PC-9 (cell line): ENCODE results near the gene CDS2. TPM values are rescaled to one million over a fixed set of nuclear protein-coding genes. Genes with fewer than 3 reads are reported as not detected.

Experiments used
- BruUV-seq: library from RNA; stranded (reverse); fragments of 400-500 nt; replicated peaks from 2 replicates; lab custom pipeline; 2021; lab: Mats Ljungman, UMichigan
- CTCF ChIA-PET: fragments of 300-600 bp; sonication (Branson Sonifier 250); formaldehyde crosslinking; loops from one replicate; lab custom pipeline; 2022; ENCODE audit warnings: antibody characterized with exemption; lab: Charles Lee
- POLR2A ChIA-PET: fragments of 300-600 bp; sonication (Branson Sonifier 250); formaldehyde crosslinking; loops from one replicate; lab custom pipeline; 2022; ENCODE audit warnings: antibody characterized with exemption; ENCODE audit not compliant: unreplicated experiment; lab: Charles Lee
- DNase-seq, 2 experiments: peaks; one replicate each; pipeline versions ENCODE4 v3.0.0 to v3.0.0-alpha.2; 2015 to 2022; ENCODE audit warnings: mixed read lengths in 1 of 2
- H2AFZ ChIP-seq: fragments of 200-600 bp; sonication (generic); 2 replicates; pipeline ENCODE4 v1.8.1; 2017; ENCODE audit warnings: antibody characterized with exemption
- H3F3A ChIP-seq: fragments of 200-600 bp; sonication (generic); 2 replicates; pipeline ENCODE4 v1.8.1; 2017; ENCODE audit warnings: antibody characterized with exemption, mild to moderate bottlenecking, low read depth; ENCODE audit not compliant: insufficient read depth
- H3K27ac ChIP-seq: fragments of 200-600 bp; sonication (generic); 2 replicates; pipeline ENCODE4 v1.6.1; 2016; ENCODE audit warnings: mixed run types
- H3K27me3 ChIP-seq: fragments of 200-600 bp; sonication (generic); 2 replicates; pipeline ENCODE4 v1.6.1; 2016; ENCODE audit warnings: low read depth, mixed run types; ENCODE audit not compliant: insufficient read depth
- H3K36me3 ChIP-seq: fragments of 200-600 bp; sonication (generic); 2 replicates; pipeline ENCODE4 v1.6.1; 2016; ENCODE audit warnings: low read depth, mixed run types
- H3K4me1 ChIP-seq: fragments of 200-600 bp; sonication (generic); replicated peaks from 2 replicates; pipeline ENCODE4 v1.6.1; 2016; ENCODE audit warnings: mixed run types; ENCODE audit not compliant: insufficient read depth
- H3K4me2 ChIP-seq: fragments of 200-600 bp; sonication (generic); 2 replicates; pipeline ENCODE4 v1.6.1; 2017; ENCODE audit warnings: mixed run types
- H3K4me3 ChIP-seq: fragments of 200-600 bp; sonication (generic); 2 replicates; pipeline ENCODE4 v1.6.1; 2016; ENCODE audit warnings: mixed run types
- H3K79me2 ChIP-seq: fragments of 200-600 bp; sonication (generic); 2 replicates; pipeline ENCODE4 v1.6.1; 2017; ENCODE audit warnings: low read depth, mixed run types
- H3K9me2 ChIP-seq: fragments of 200-600 bp; sonication (generic); 2 replicates; pipeline ENCODE4 v1.8.1; 2017; ENCODE audit warnings: mild to moderate bottlenecking; ENCODE audit not compliant: insufficient read depth
- H3K9me3 ChIP-seq: fragments of 200-600 bp; sonication (generic); 2 replicates; pipeline ENCODE4 v1.8.1; 2016; ENCODE audit warnings: low read depth; ENCODE audit not compliant: insufficient read depth
- H4K20me1 ChIP-seq: fragments of 200-600 bp; sonication (generic); 2 replicates; pipeline ENCODE4 v1.8.1; 2017; ENCODE audit not compliant: insufficient read depth
- EZH2 ChIP-seq: fragments of 200-600 bp; sonication (generic); IDR thresholded peaks from 2 replicates; pipeline ENCODE4 v1.8.0; 2017; ENCODE audit warnings: antibody characterized with exemption, low read depth
- intact Hi-C: fragments of 100-400 bp; cut with micrococcal nuclease; formaldehyde crosslinking; loops from one replicate; pipeline ENCODE4 v1.10.0; 2022; ENCODE audit not compliant: unreplicated experiment
- total RNA-seq: library from RNA; stranded (reverse); gene quantifications from 2 replicates; pipeline ENCODE4 v1.2.3, GENCODE V29; 2021
- TF ChIP-seq, protein P1 (sequence below): fragments of 200-600 bp; sonication (generic); conservative IDR thresholded peaks from 2 replicates; pipeline ENCODE4 v1.6.1; 2017; ENCODE audit warnings: mixed run types, antibody characterized with exemption, mild to moderate bottlenecking, moderate library complexity

CDS2 gene
- total RNA-seq, 1 experiment from 2014 or later: 42.8 TPM

DNA sequence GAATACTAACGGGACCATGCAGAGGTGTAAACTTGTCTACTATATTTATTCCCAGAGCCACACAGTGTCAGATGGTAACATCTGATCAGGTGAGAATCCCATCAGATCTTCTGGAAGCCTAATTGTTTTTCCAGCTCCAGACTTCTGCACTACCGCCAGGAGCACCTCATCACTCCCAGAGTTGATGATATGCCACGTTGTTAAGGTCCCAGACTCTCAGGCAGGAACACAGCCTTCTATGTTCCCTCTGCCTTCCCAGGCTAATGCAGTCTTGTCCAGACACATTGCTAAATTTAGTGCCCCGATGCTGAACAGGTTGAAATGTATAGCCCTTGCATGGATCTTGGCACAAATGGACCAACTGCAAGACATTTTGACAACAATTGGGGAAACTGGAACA lies 103.7 kb downstream of the CDS2 start:
- no peaks in the 10 kb centered on the region for H3K9me2 ChIP-seq
- H3K27ac ChIP-seq: no peak overlapping the region
- TF ChIP-seq, protein P1, sequence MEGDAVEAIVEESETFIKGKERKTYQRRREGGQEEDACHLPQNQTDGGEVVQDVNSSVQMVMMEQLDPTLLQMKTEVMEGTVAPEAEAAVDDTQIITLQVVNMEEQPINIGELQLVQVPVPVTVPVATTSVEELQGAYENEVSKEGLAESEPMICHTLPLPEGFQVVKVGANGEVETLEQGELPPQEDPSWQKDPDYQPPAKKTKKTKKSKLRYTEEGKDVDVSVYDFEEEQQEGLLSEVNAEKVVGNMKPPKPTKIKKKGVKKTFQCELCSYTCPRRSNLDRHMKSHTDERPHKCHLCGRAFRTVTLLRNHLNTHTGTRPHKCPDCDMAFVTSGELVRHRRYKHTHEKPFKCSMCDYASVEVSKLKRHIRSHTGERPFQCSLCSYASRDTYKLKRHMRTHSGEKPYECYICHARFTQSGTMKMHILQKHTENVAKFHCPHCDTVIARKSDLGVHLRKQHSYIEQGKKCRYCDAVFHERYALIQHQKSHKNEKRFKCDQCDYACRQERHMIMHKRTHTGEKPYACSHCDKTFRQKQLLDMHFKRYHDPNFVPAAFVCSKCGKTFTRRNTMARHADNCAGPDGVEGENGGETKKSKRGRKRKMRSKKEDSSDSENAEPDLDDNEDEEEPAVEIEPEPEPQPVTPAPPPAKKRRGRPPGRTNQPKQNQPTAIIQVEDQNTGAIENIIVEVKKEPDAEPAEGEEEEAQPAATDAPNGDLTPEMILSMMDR: no peak
- no peak for TF ChIP-seq EZH2
- BruUV-seq: no TSS peak
- H3K4me3 ChIP-seq: no peak overlapping the region
- H3K9me3 ChIP-seq: no peaks in the 10 kb centered on the region
- no peak overlapping the region for H3K4me2 ChIP-seq
- intact Hi-C loops: no loop called here
- no peaks in the 10 kb centered on the region for H3K4me1 ChIP-seq
- H3K36me3 ChIP-seq: no peaks in the 10 kb centered on the region
- peaks cover 53% of the 10 kb centered on the region for H3K27me3 ChIP-seq
- no peak for DNase-seq
- H2AFZ ChIP-seq: no peak overlapping the region
- H3F3A ChIP-seq: no peaks in the 10 kb centered on the region
- CTCF ChIA-PET: no interaction called here
- no peaks in the 10 kb centered on the region for H3K79me2 ChIP-seq
- POLR2A ChIA-PET: no interaction called here
- H4K20me1 ChIP-seq: no peaks in the 10 kb centered on the region

DNA sequence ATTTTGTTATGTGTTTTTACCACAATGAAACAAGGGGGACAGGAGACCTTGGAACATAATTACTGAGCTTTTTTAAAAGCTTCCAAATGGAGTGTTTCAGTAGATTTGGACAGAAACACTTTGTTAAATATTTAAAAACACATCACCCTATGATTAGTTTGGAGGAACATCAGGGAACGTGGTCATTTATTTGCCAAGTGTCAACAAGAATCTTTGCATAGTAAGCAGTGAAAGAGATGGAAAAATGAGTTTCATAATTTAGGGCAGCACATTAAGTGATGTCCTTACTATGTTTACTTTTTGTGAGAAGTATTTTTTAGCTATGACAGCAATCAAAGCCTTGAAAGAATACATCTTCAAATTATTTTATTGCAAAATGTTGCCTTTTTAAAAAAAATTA lies 107.3 kb downstream of the CDS2 start:
- CTCF ChIA-PET: no interaction called here

DNA sequence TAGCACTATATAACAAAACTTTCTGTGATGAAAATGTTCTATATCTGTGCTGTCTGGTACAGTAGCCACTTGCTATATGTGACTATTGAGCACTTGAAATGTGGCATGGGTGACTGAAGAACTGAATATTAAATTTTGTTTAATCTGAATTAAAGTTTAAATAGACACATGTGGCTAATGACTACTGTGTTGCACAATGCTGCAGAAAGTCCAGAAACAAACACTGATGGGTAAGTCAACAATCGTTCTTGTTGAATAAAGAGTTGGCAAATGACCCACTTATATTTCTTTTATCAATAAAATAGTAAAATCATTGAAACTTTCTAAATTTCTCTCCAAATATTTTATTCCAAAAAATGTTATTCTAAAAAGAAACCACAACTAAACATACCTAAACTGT lies 108.2 kb downstream of the CDS2 start:
- H3K4me1 ChIP-seq: no peaks in the 10 kb centered on the region
- no peak overlapping the region for H2AFZ ChIP-seq
- no peaks in the 10 kb centered on the region for H3K9me3 ChIP-seq
- no peaks in the 10 kb centered on the region for H3K9me2 ChIP-seq
- no peaks in the 10 kb centered on the region for H4K20me1 ChIP-seq
- TF ChIP-seq EZH2: no peak
- TF ChIP-seq, protein P1: no peak
- no peaks in the 10 kb centered on the region for H3K36me3 ChIP-seq
- H3K79me2 ChIP-seq: no peaks in the 10 kb centered on the region
- H3K4me2 ChIP-seq: no peak overlapping the region
- peaks cover 68% of the 10 kb centered on the region for H3K27me3 ChIP-seq
- intact Hi-C loops: no loop called here
- ChIA-PET POLR2A (no interaction called here), CTCF (no interaction called here)
- no peak overlapping the region for H3K27ac ChIP-seq
- H3F3A ChIP-seq: no peaks in the 10 kb centered on the region
- H3K4me3 ChIP-seq: no peak overlapping the region
- DNase-seq: no peak
- BruUV-seq: no TSS peak

More for the DNA sequence above, 107.3 kb downstream of the CDS2 start:
- Histone ChIP-seq H3K9me2 (no peaks in the 10 kb centered on the region), H4K20me1 (no peaks in the 10 kb centered on the region), H3K79me2 (no peaks in the 10 kb centered on the region), H3K4me2 (no peak overlapping the region), H3K27ac (no peak overlapping the region), H3K9me3 (no peaks in the 10 kb centered on the region), H3K4me3 (no peak overlapping the region), H3K36me3 (no peaks in the 10 kb centered on the region), H3K4me1 (no peaks in the 10 kb centered on the region), H2AFZ (no peak overlapping the region), H3K27me3 (peaks cover 65% of the 10 kb centered on the region), H3F3A (no peaks in the 10 kb centered on the region)
- intact Hi-C loops: no loop called here
- no peak for DNase-seq
- POLR2A ChIA-PET: interaction anchor here (0.6 kb wide), 1 partner anchor 123 kb away, joined by 4 read pairs; no protein-coding TSS in a partner anchor
- BruUV-seq: no TSS peak
- TF ChIP-seq, protein P1: no peak
- no peak for TF ChIP-seq EZH2

Other genes with a start within 250 kb of the CDS2 start
- 20.4 and 22.3 TPM in 2 replicates for gene SLC23A2, start 125.5 kb upstream of the CDS2 start, total RNA-seq
- gene TMEM230, start 13.9 kb upstream of the CDS2 start, total RNA-seq: 73.1 and 94.3 TPM in 2 replicates
- 164 and 207 TPM in 2 replicates for gene PCNA, start 7.0 kb upstream of the CDS2 start, total RNA-seq
- gene PROKR2, start 189.9 kb downstream of the CDS2 start, total RNA-seq: not detected in 2 replicates